ENCODE results near the gene TXK.

The TXK gene

DNA sequence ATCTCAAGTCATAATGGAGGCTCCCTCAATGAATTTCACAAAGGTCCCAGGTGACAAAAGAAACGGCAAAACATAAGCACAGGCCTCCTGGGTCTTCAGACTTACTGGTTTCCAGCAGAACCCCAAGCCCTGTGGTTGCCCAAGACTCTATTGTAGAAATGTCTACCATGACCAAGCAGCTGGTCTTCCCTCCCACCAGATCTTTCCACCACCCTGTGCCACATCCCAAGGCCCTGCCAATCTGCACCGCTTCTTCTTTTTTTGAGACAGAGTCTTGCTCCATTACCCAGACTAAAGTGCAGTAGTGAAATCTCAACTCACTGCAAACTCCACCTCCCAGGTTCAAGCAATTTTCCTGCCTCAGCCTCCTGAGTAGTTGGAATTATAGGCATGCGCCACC, 23.2 kb upstream of the TXK start:
- Histone ChIP-seq H3K27me3 (ENCODE audit: control insufficient read depth, insufficient read depth, low read length) (no peaks in the 10 kb centered on the region), H3K9me3 (ENCODE audit: control insufficient read depth, low read length) (no peaks in the 10 kb centered on the region), H3K36me3 (ENCODE audit: control insufficient read depth, insufficient read depth, low read length) (no peaks in the 10 kb centered on the region), H3K4me3 (ENCODE audit: low read length) (no peak overlapping the region), H3K9ac (ENCODE audit: low read length) (no peak overlapping the region), H3K4me1 (ENCODE audit: control insufficient read depth, insufficient read depth, low read length) (no peaks in the 10 kb centered on the region)

DNA sequence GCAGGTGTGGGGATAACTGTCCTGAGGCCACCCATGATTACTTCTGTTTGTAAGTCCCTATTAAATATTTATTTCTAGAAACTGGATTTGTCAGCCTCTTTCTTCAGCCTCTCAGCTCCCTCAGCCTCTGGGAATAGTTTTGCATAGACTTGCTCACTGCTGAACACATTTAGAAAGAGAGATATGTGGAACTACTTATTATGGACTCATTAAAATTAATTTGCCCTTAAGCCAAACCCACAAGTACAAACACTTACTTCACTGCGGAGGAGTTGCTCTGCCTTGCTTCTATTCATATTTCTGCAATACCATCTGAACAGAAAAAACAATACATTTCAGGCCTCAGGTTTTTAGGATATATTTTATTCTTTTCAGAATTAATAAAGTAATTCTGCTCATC, 22.4 kb upstream of the TXK start:
- Histone ChIP-seq H3K9me3 (ENCODE audit: control insufficient read depth, low read length) (no peaks in the 10 kb centered on the region), H3K4me3 (ENCODE audit: low read length) (no peak overlapping the region), H3K9ac (ENCODE audit: low read length) (no peak overlapping the region), H3K27me3 (ENCODE audit: control insufficient read depth, insufficient read depth, low read length) (no peaks in the 10 kb centered on the region), H3K4me1 (ENCODE audit: control insufficient read depth, insufficient read depth, low read length) (no peaks in the 10 kb centered on the region), H3K36me3 (ENCODE audit: control insufficient read depth, insufficient read depth, low read length) (no peaks in the 10 kb centered on the region)

DNA sequence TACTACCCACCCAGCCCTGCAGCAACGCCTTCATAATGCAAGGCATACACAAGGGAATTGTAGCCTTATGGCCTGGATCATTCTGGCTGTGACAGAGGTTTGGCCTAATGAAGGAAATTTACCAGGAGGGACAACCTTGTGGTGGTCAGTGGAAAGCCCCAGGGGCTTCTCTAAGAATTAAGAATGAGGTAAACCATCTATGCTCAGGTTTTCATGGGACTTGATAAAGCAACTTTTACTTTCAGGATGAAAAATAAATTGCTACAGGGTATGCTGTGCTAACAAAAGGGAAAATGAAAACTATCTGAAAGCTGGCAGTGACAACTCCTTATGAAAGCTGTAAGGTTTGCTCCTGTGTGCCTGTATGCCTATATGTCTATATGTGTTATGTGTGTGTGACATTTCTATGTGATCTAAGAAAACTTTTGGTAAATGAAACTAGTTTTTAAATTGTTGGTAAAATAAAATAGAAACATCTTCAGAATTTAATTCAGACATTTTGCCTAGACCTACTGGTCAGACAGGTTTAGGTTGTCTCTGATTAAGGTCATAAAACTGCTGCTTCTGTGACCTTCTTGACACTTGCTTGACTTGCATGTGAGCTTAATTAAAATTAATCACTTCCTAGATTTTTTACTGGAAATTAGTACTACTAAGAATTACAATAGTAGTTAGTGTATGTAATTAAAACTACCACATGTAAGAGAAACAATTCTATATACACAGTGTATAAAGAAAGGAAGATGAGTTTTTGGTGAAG, 19.9 kb upstream of the TXK start:
- H3K9me3 ChIP-seq (ENCODE audit: control insufficient read depth, low read length), result no peaks in the 10 kb centered on the region
- no peaks in the 10 kb centered on the region for H3K4me1 ChIP-seq (ENCODE audit: control insufficient read depth, insufficient read depth, low read length)
- H3K4me3 ChIP-seq (ENCODE audit: low read length), result no peak overlapping the region
- no peak overlapping the region for H3K9ac ChIP-seq (ENCODE audit: low read length)
- H3K27me3 ChIP-seq (ENCODE audit: control insufficient read depth, insufficient read depth, low read length), result no peaks in the 10 kb centered on the region
- H3K36me3 ChIP-seq (ENCODE audit: control insufficient read depth, insufficient read depth, low read length), result no peaks in the 10 kb centered on the region

DNA sequence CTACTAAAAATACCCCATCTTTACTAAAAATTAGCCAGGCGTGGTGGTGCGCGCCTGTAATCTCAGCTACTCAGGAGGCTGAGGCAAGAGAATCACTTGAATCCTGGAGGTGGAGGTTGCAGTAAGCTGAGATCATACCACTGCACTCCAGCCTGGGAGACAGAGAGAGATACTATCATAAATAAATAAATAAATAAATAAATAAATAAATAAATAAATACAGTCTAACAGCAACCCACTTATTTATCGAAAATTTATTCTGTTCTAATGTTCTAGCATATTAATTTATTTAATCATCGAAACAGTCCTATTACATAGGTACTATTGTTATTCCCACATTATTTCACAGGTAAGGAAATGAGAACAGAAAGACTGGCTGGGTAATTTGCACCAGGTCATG, 18.2 kb upstream of the TXK start:
- Histone ChIP-seq H3K36me3 (ENCODE audit: control insufficient read depth, insufficient read depth, low read length) (no peaks in the 10 kb centered on the region), H3K27me3 (ENCODE audit: control insufficient read depth, insufficient read depth, low read length) (no peaks in the 10 kb centered on the region), H3K9me3 (ENCODE audit: control insufficient read depth, low read length) (no peaks in the 10 kb centered on the region), H3K9ac (ENCODE audit: low read length) (no peak overlapping the region), H3K4me3 (ENCODE audit: low read length) (no peak overlapping the region), H3K4me1 (ENCODE audit: control insufficient read depth, insufficient read depth, low read length) (no peaks in the 10 kb centered on the region)

GRCh38 chr4:48149827-48150370, 15.8 kb upstream of the TXK start:
- Histone ChIP-seq H3K9me3 (ENCODE audit: control insufficient read depth, low read length) (no peaks in the 10 kb centered on the region), H3K4me1 (ENCODE audit: control insufficient read depth, insufficient read depth, low read length) (no peaks in the 10 kb centered on the region), H3K9ac (ENCODE audit: low read length) (no peak overlapping the region), H3K4me3 (ENCODE audit: low read length) (no peak overlapping the region), H3K27me3 (ENCODE audit: control insufficient read depth, insufficient read depth, low read length) (no peaks in the 10 kb centered on the region), H3K36me3 (ENCODE audit: control insufficient read depth, insufficient read depth, low read length) (no peaks in the 10 kb centered on the region)

DNA sequence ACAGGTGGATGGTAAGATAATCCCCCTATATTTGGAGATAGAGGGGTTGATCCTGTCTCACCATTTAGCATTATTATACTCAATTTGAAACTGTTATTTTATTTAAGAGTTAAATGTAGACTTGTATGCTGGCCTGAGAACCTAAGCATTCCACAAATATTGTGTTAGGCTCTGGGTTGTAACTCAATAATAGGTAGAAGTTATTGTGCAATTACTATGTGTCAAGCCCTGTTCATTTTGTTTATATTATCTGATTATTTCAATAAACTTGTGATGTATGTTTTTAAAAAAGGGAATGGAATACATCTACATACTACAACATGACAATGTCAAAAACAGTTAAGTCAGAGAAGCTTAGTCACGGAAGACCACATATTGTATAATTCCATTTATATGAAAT, 13.6 kb upstream of the TXK start:
- H3K9me3 ChIP-seq (ENCODE audit: control insufficient read depth, low read length), result no peaks in the 10 kb centered on the region
- H3K4me1 ChIP-seq (ENCODE audit: control insufficient read depth, insufficient read depth, low read length), result no peaks in the 10 kb centered on the region
- no peaks in the 10 kb centered on the region for H3K27me3 ChIP-seq (ENCODE audit: control insufficient read depth, insufficient read depth, low read length)
- no peak overlapping the region for H3K9ac ChIP-seq (ENCODE audit: low read length)
- no peaks in the 10 kb centered on the region for H3K36me3 ChIP-seq (ENCODE audit: control insufficient read depth, insufficient read depth, low read length)
- H3K4me3 ChIP-seq (ENCODE audit: low read length), result no peak overlapping the region

DNA sequence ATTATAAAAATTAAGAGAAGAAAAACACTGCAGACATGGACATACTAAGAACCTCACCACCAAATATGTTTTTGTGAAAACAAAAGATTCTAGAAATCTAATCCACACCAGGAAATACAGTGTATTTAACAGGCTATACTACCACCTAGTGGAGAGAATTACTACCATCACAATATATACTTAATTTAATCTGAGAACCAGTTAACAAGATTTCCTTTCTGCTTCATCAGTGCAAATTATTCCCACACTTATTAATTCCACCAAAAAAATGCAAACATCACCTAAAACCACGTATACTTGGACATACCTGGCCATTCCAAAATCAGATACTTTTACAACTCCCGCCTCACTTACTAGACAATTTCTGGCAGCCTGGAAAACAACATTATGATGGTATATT, 7.0 kb upstream of the TXK start:
- H3K4me3 ChIP-seq (ENCODE audit: low read length), result no peak overlapping the region
- no peaks in the 10 kb centered on the region for H3K36me3 ChIP-seq (ENCODE audit: control insufficient read depth, insufficient read depth, low read length)
- H3K9me3 ChIP-seq (ENCODE audit: control insufficient read depth, low read length), result no peaks in the 10 kb centered on the region
- H3K27me3 ChIP-seq (ENCODE audit: control insufficient read depth, insufficient read depth, low read length), result no peaks in the 10 kb centered on the region
- H3K9ac ChIP-seq (ENCODE audit: low read length), result no peak overlapping the region
- H3K4me1 ChIP-seq (ENCODE audit: control insufficient read depth, insufficient read depth, low read length), result no peaks in the 10 kb centered on the region

DNA sequence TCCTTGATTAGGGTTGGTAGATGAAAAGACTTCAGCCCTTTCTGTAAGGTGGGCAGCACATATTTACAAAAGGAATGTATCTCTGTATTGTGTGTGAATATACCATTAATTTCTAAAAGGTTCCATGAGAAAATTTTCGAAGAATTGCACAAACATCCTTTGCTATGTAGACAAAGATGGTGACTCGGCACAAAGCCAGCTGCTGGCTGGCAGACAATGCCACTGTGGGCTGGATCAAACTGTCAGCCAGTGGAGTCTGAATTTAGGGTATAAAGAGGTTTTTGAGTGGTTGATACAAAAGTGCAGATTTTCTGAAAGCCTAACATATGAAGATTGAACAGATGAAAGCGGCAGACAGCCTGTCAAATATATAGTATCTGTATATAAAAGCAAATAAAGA, 5.6 kb upstream of the TXK start:
- Histone ChIP-seq H3K27me3 (ENCODE audit: control insufficient read depth, insufficient read depth, low read length) (no peaks in the 10 kb centered on the region), H3K36me3 (ENCODE audit: control insufficient read depth, insufficient read depth, low read length) (no peaks in the 10 kb centered on the region), H3K9me3 (ENCODE audit: control insufficient read depth, low read length) (no peaks in the 10 kb centered on the region), H3K4me3 (ENCODE audit: low read length) (no peak overlapping the region), H3K9ac (ENCODE audit: low read length) (no peak overlapping the region), H3K4me1 (ENCODE audit: control insufficient read depth, insufficient read depth, low read length) (no peaks in the 10 kb centered on the region)

GRCh38 chr4:48138936-48139335, 4.9 kb upstream of the TXK start:
- H3K36me3 ChIP-seq (ENCODE audit: control insufficient read depth, insufficient read depth, low read length), result no peaks in the 10 kb centered on the region
- H3K9me3 ChIP-seq (ENCODE audit: control insufficient read depth, low read length), result no peaks in the 10 kb centered on the region
- H3K27me3 ChIP-seq (ENCODE audit: control insufficient read depth, insufficient read depth, low read length), result no peaks in the 10 kb centered on the region
- no peak overlapping the region for H3K9ac ChIP-seq (ENCODE audit: low read length)
- H3K4me1 ChIP-seq (ENCODE audit: control insufficient read depth, insufficient read depth, low read length), result no peaks in the 10 kb centered on the region
- H3K4me3 ChIP-seq (ENCODE audit: low read length), result no peak overlapping the region

- Histone ChIP-seq H3K4me3 (ENCODE audit: low read length) (no peak overlapping the region), H3K9ac (ENCODE audit: low read length) (no peak overlapping the region), H3K36me3 (ENCODE audit: control insufficient read depth, insufficient read depth, low read length) (no peaks in the 10 kb centered on the region), H3K27me3 (ENCODE audit: control insufficient read depth, insufficient read depth, low read length) (no peaks in the 10 kb centered on the region), H3K4me1 (ENCODE audit: control insufficient read depth, insufficient read depth, low read length) (no peaks in the 10 kb centered on the region), H3K9me3 (ENCODE audit: control insufficient read depth, low read length) (no peaks in the 10 kb centered on the region)
These were observed 4.5 kb upstream of the TXK start for GRCh38 chr4:48138511-48138910.

DNA sequence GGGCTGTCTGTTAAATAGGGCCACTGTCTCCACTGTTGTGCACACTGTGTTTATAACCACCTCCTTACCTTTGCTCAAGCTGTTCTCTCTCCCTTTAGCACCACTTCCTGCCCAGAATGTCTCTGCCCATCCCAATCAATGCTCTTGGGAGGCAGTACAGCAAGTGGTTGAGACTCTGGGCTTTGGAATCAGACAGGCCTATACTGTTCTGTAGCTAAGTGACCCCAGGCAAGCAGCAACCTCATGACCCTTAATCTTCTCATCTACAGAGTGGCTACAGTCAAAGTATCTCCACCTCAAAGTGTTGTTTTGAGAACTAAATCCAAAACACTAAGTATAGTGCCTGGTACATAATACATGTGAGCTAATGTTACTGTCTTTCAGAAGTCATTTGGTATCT, 3.8 kb upstream of the TXK start:
- Histone ChIP-seq H3K4me1 (ENCODE audit: control insufficient read depth, insufficient read depth, low read length) (no peaks in the 10 kb centered on the region), H3K36me3 (ENCODE audit: control insufficient read depth, insufficient read depth, low read length) (no peaks in the 10 kb centered on the region), H3K9me3 (ENCODE audit: control insufficient read depth, low read length) (no peaks in the 10 kb centered on the region), H3K27me3 (ENCODE audit: control insufficient read depth, insufficient read depth, low read length) (no peaks in the 10 kb centered on the region), H3K4me3 (ENCODE audit: low read length) (no peak overlapping the region), H3K9ac (ENCODE audit: low read length) (no peak overlapping the region)

- Histone ChIP-seq H3K4me3 (ENCODE audit: low read length) (no peak overlapping the region), H3K9me3 (ENCODE audit: control insufficient read depth, low read length) (no peaks in the 10 kb centered on the region), H3K4me1 (ENCODE audit: control insufficient read depth, insufficient read depth, low read length) (no peaks in the 10 kb centered on the region), H3K27me3 (ENCODE audit: control insufficient read depth, insufficient read depth, low read length) (no peaks in the 10 kb centered on the region), H3K36me3 (ENCODE audit: control insufficient read depth, insufficient read depth, low read length) (no peaks in the 10 kb centered on the region), H3K9ac (ENCODE audit: low read length) (no peak overlapping the region)
These were observed 381 bp downstream of the TXK start for GRCh38 chr4:48133669-48134068.

DNA sequence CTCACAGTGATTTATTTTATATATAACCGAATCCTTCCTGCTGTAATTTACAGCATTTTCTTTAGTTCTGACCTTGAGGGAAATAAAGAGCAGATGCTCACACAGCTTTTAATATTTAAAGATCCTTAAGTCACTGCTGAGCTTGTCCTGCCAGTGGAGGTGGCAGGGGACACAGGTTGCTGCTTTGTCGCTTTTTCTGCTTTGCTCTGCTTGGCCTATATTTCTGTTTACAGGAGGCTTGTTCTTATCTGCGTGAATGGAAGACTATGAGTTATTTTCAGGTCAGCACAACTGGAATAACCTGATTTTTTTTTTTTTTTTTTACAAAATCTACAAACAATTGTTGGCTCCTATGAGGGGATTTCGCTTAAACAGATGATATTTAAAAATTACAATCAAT, 2.3 kb downstream of the TXK start:
- Histone ChIP-seq H3K36me3 (ENCODE audit: control insufficient read depth, insufficient read depth, low read length) (no peaks in the 10 kb centered on the region), H3K4me3 (ENCODE audit: low read length) (no peak overlapping the region), H3K9me3 (ENCODE audit: control insufficient read depth, low read length) (no peaks in the 10 kb centered on the region), H3K4me1 (ENCODE audit: control insufficient read depth, insufficient read depth, low read length) (peaks cover 7% of the 10 kb centered on the region), H3K9ac (ENCODE audit: low read length) (no peak overlapping the region), H3K27me3 (ENCODE audit: control insufficient read depth, insufficient read depth, low read length) (no peaks in the 10 kb centered on the region)

Data from mucosa of stomach (tissue), 1 donor.